GM04503 (cell line): ENCODE data around the gene ILF3.

Experiments
- DNase-seq: peaks from one replicate; pipeline ENCODE4 v3.0.0-alpha.2; 2012; ENCODE audit warnings: low read depth

ILF3 gene

GRCh38 chr19:10695401-10696398 is 41.6 kb downstream of the ILF3 start:
- peak; percentile 55 for DNase-seq

DNA sequence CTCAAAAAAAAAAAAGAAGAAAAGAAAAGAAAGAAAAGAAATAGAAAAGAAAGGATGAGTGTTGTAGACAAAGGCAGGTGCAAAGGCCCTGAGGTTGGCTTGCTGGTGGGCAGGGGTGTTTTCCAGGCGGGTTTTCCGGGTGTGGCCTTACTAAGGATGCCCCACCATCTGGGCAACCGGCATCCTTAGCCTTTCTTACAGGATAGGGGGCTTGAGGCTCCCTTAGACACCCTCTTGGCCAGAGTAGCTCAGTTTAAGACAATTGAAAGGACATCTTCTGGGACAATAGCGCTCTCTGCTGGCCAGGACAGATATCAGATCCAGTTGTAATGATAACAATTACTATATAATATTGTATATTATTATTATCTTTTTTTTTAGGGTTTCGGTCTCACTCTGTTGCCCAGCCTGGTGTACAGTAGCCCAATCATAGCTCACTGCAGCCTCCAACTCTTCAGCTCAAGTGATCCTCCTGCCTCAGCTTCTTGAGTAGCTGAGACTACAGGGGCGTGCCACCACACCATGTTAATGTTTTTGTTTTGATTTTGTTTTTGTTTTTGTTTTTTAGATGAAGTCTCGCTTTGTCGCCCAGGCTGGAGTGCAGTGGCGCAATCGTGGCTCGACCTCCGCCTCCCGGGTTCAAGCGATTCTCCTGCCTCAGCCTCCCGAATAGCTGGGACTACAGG is 45.6 kb downstream of the ILF3 start:
- no peak for DNase-seq

DNA sequence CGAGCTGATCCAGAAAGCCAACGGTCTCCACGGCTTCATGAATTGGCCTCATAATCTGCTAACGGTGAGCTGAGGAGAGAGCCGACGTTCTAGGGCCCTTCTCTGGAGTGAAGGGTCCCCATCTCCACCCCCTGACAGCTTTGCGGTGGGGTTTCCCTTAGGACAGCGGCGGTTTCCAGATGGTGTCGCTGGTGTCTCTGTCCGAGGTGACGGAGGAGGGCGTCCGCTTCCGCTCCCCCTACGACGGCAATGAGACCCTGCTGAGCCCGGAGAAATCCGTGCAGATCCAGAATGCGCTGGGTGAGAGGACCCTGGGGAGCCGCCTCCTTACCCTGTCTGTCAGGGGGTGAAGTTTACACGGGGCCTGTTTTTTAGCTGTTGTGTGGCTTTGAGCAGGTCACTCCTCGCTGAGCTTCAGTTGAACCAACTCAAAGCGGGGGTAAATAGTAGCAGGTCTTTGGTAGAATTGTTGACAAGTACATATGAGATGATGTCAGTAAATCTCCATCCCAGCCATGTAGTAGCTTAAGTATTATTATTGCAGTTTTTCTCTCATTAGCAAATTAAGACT is 47.9 kb downstream of the ILF3 start:
- no peak for DNase-seq

DNA sequence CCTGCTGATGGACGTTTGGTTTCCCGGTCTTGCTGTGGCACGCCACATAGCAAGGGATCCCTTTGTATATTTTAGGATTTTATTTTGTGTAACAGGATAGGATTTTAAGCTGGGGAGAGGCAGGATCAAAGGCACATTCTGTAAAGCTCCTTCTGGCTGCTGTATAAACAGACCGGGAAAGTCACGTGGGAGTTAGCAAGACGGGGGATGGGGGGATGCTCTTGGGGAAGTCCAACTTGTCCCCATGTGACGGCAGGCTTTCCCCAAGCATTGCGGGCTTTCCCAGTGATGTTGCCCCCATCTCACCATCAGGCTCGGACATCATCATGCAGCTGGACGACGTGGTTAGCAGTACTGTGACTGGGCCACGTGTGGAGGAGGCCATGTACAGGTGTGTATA is 52.8 kb downstream of the ILF3 start:
- DNase-seq, result no peak

DNA sequence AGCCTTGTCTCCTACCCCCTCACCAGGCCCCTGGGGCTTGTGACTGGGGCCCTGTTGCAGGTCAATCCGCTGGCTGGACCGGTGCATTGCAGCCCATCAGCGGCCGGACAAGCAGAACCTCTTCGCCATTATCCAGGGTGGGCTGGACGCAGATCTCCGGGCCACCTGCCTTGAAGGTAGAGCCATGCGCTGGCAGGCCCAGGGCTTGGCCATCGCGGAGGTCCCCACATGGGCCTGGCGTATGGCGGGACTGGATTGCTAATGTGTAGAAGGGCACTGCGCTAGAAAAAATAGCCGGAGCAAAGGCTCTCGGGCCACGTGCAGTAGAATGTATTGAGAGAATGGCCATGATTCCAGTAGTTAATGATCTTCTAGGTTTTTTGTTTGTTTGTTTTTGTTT is 53.3 kb downstream of the ILF3 start:
- no peak for DNase-seq

DNA sequence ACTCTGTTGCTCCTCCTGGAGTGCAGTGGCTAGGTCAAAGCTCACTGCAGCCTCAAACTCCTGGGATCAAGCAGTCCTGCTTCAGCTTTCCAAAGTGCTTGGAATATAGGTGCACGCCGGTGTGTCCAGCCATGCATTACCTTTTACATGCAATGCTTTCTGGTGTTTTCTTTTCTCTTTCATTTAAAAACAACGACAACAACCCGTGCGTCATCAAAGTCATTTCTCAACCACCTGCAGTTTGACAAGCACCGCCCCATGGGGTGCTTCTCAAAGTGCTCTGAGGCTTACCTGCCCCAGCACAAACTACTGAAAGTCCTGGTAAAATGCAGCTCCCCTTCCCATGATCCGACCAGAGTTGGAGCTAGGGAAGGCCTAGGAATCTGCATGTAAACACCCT is 54.1 kb downstream of the ILF3 start:
- no peak for DNase-seq

DNA sequence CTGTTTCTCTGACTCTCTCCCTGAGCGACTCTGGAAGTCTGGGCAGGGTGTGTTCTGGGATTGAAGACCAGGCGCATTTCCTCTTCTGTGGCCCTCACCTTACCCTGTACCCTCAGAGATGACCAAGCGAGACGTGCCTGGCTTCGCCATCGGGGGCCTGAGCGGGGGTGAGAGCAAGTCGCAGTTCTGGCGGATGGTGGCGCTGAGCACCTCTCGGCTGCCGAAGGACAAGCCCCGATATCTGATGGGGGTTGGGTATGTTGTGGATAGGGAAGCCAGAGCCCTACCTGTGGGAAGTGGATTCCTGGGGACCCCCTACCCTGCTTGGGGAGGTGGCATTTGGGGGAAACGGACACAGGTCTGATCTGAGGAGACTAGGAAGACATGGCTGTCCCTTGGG is 57.9 kb downstream of the ILF3 start:
- DNase-seq, result no peak

DNA sequence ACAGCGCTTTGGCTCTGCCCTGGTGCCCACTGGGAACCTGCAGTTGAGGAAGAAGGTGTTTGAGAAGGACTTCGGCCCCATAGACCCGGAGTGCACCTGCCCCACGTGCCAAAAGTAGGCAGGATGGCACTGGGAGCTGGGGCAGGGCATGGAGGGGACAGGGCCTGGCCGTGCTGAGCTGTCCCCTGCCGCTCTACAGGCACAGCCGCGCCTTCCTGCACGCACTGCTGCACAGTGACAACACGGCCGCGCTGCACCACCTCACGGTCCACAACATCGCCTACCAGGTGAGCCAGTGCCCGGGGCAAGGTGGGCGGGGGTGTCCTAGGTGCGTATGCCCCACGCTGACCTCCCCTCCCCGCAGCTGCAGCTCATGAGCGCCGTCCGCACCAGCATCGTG is 58.6 kb downstream of the ILF3 start:
- no peak for DNase-seq

GRCh38 chr19:10713317-10713716 is 59.2 kb downstream of the ILF3 start:
- DNase-seq, result no peak

- no peak for DNase-seq
These were observed 62.9 kb downstream of the ILF3 start for GRCh38 chr19:10717054-10717355.

DNA sequence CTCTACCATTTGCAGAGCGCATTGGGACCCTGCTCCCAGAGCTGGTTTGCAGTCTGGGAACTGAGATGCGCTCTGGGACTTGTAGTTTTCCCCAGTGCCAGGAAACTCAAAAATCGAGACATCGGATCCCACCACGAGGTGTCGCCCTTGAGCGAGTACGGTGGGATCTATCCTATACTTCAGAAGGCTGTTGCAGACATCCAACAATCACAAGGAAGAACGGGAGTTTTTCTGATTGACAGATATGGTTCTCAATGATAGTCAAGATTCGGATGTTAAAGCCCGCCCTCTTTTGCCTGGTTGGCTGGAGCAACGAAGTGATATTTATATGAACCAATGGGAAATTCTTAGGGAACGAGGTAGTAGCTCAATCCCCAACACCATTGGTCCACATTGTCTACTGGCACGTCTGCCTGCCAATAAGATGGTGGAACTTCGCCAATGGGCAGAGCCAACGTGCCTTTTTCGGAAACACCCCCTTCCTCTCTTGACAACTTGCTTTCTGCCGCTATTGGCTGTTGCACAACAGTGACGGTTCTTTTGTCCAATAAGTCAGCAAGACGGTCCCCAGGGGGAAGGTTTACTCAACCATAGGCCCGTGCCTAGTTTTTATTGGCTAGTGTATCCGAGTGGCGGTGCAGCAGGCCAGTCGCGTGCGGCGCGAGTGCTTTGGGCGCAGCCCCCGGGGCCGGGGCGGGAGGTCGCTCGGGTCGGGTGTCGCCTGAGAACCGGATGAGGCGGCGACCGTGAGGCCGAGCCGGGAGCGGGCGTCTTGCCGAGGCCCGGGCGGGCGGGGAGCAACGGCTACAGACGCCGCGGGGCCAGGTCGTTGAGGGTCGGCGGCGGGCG is 63.4 kb downstream of the ILF3 start, which contains the start of gene DNM2:
Gene DNM2 (plus strand): TSS at position 724 of the 849 bp plus-strand sequence. CDS start 164 bp downstream, outside the sequence.
- DNase-seq, result peak; percentile 100

DNA sequence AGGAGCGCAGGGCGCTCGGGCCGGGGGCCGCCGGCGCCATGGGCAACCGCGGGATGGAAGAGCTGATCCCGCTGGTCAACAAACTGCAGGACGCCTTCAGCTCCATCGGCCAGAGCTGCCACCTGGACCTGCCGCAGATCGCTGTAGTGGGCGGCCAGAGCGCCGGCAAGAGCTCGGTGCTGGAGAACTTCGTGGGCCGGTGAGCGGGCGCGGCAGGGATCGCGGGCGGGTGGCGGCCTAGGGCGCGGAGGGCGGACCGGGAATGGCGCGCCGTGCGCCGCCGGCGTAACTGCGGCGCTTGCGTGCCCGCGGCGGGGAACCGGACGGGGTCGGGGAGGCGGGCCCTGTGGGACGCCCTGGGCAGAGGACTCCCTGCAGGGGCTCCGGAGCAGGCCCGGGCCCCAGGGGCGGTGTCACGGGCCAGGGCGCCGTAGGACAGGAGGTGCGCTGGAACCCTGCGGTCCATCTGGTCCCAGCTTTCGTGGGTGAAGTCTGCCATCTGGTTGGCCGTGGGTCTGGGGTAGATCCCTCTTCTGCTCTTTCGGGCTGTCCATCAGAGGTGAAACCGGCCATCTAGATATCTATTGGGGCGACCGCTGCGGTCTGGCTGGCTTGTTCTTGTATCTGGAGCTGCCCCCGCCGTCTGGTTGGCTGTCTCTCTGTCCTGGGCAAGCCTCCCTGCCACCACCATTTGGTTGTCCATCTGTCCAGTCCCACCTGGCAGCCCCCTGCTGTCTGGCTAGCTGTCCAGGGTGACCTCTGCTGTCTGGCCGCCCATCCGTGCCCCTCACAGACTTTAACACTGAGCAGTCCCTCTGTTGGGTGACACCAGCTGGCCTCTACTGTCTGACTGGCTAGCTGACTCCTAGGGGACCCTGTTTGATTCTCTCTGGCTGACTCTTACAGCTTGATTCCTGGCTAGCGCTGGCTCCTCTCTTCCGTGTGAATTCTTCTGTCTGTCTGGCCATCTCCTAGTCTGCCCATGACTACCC is 64.4 kb downstream of the ILF3 start:
- no peak for DNase-seq

DNA sequence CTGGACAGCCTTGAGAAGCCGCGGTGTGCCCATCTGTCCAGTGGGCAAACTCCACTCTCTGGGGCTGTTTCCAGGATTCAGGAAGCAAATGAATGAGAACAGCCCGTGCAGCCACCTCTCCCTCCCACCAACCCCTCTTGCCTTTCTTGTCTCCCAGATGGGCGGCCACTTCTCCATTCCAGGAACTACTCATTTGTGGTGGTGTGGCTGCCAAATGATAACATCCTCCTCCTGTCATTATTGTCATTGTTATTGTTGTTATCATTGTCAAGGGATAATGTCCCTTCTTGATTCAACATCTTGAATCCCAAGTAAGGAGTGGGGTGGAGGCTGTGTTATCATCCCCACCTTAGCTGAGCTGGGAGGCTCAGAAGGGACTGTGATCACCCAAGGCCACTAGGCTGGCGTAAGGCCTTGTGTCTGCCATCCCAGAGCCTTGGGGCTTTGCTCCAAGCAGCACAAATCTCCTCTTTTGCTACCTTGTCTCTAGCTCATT is 65.4 kb downstream of the ILF3 start:
- no peak for DNase-seq

GRCh38 chr19:10720607-10721125 is 66.5 kb downstream of the ILF3 start:
- no peak for DNase-seq

- DNase-seq, result no peak
These were observed 69.4 kb downstream of the ILF3 start for GRCh38 chr19:10723591-10723990.

GRCh38 chr19:10724573-10725071 is 70.5 kb downstream of the ILF3 start:
- peak; percentile 30 for DNase-seq

GRCh38 chr19:10725415-10725814 is 71.3 kb downstream of the ILF3 start:
- no peak for DNase-seq

GRCh38 chr19:10726268-10726667 is 72.1 kb downstream of the ILF3 start:
- DNase-seq, result no peak

DNA sequence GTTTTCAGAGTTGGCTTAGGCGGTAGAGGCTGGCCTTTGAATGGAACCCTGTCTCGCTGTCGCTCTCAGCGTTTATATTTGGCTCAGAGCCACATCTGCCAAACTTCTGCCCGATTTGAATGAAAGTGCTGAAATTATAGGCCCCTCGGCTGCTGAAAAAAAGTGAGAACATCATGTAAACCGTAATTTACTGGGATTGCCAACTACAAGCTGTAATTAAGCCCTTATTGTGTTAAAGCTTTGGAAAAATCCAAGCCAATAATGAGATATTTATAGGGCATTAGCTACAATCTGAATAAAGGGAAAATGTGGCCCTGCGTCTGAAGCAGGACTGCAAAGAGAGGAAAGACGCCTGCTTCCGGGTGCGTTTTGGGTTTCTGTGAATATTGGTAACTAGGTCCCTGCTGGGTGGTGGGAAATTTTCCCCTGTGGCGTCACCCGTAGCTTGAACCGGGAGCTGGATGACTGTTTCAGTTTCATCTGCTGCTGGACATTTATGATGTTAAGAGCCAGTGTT is 73.6 kb downstream of the ILF3 start:
- no peak for DNase-seq

- DNase-seq, result no peak
These were observed 75.3 kb downstream of the ILF3 start for GRCh38 chr19:10729411-10729810.
